C4-2B (cell line): ENCODE data around the gene TUBE1.

Source experiments
- ZFX ChIP-seq: fragments of 450-650 bp; IDR thresholded peaks from 2 replicates; pipeline ENCODE4 v1.6.1; 2017
- TF ChIP-seq, protein P1 (sequence below): fragments of 450-650 bp; conservative IDR thresholded peaks from 2 replicates; pipeline ENCODE4 v1.5.1; 2017; ENCODE audit warnings: mild to moderate bottlenecking

DNA sequence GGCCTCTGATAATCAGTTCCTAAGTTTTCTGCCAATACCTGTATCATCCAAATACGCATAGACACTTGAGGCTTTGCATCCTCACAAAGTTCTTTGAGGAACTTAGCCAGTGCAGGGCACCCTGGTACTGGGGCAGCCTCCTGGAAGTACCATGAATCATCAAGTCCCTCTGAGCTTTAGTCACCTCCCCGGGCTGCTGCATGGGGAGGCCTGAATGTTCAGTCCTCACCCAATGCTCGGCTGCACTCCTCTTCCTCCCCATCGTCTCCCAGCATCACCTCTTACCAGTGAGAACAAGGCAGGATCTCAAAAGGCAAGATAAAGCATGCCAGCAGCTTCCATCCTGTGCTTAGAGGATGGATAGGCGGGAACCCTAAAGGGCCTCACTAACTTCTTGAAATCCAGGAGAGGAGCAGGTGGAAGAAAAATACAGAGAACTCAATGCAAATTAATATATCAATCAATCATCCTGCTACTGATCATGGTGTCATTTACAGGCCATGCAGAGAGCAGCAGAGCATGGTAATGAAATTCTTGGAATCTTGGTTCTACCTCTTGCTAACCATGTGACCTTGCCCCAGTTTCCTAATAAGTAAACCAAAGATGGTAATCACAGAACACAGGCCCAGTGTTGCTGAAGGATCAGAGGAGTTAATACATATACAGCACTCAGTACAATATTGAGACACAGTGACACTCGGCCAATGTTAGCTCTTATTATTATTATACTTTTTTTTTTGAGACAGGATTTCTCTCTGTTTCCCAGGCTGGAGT, 38.1 kb downstream of the TUBE1 start:
- TF ChIP-seq, protein P1, sequence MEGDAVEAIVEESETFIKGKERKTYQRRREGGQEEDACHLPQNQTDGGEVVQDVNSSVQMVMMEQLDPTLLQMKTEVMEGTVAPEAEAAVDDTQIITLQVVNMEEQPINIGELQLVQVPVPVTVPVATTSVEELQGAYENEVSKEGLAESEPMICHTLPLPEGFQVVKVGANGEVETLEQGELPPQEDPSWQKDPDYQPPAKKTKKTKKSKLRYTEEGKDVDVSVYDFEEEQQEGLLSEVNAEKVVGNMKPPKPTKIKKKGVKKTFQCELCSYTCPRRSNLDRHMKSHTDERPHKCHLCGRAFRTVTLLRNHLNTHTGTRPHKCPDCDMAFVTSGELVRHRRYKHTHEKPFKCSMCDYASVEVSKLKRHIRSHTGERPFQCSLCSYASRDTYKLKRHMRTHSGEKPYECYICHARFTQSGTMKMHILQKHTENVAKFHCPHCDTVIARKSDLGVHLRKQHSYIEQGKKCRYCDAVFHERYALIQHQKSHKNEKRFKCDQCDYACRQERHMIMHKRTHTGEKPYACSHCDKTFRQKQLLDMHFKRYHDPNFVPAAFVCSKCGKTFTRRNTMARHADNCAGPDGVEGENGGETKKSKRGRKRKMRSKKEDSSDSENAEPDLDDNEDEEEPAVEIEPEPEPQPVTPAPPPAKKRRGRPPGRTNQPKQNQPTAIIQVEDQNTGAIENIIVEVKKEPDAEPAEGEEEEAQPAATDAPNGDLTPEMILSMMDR = no peak
- no peak for TF ChIP-seq ZFX
